DMS53 treated with DMSO at 0.1 percent for 48 hours (cell line): ENCODE measurements around the gene BAIAP2L2.
"Not testable (repeated sequence)": the region's sequence is repeated elsewhere in the genome, so short reads cannot be mapped to it uniquely, and the experiment has no call there.

Experiments used
- DNase-seq: peaks from one replicate; lab custom pipeline; 2025; ENCODE audit not compliant: unreplicated experiment; lab: John Stamatoyannopoulos, UW

BAIAP2L2 gene

GRCh38 chr22:38110008-38110862 is at the start of gene BAIAP2L2:
Gene BAIAP2L2, minus strand, starts transcription at chr22:38110684. Its CDS starts 159 bp downstream, at chr22:38110525.
- peak; percentile 46 for DNase-seq

- no peak for DNase-seq
Observed at GRCh38 chr22:38155703-38156102, 45.2 kb upstream of the BAIAP2L2 start.

GRCh38 chr22:38154563-38154915 is 44.1 kb upstream of the BAIAP2L2 start:
- DNase-seq, result not testable (repeated sequence)

GRCh38 chr22:38153821-38154562 is 43.5 kb upstream of the BAIAP2L2 start:
- peak; percentile 32 for DNase-seq

- DNase-seq, result no peak
Observed at GRCh38 chr22:38151126-38151500, 40.6 kb upstream of the BAIAP2L2 start.

- no peak for DNase-seq
Observed at GRCh38 chr22:38148245-38148644, 37.8 kb upstream of the BAIAP2L2 start.

- DNase-seq, result not testable (repeated sequence)
Observed at GRCh38 chr22:38146166-38146565, 35.7 kb upstream of the BAIAP2L2 start.

- DNase-seq, result no peak
Observed at GRCh38 chr22:38144025-38144405, 33.5 kb upstream of the BAIAP2L2 start.

GRCh38 chr22:38142606-38143005 is 32.1 kb upstream of the BAIAP2L2 start:
- DNase-seq, result no peak

- DNase-seq, result no peak
Observed at GRCh38 chr22:38141217-38141973, 30.9 kb upstream of the BAIAP2L2 start.

- DNase-seq, result no peak
Observed at GRCh38 chr22:38139901-38140300, 29.4 kb upstream of the BAIAP2L2 start.

- DNase-seq, result no peak
Observed at GRCh38 chr22:38138961-38139360, 28.5 kb upstream of the BAIAP2L2 start.

- no peak for DNase-seq
Observed at GRCh38 chr22:38137876-38138687, 27.6 kb upstream of the BAIAP2L2 start.

GRCh38 chr22:38136607-38137006 is 26.1 kb upstream of the BAIAP2L2 start:
- DNase-seq, result no peak

- no peak for DNase-seq
Observed at GRCh38 chr22:38135133-38135706, 24.7 kb upstream of the BAIAP2L2 start.

- DNase-seq, result no peak
Observed at GRCh38 chr22:38133331-38133730, 22.8 kb upstream of the BAIAP2L2 start.

- no peak for DNase-seq
Observed at GRCh38 chr22:38132794-38133193, 22.3 kb upstream of the BAIAP2L2 start.

GRCh38 chr22:38132136-38132535 is 21.7 kb upstream of the BAIAP2L2 start:
- DNase-seq, result no peak

GRCh38 chr22:38131399-38131798 is 20.9 kb upstream of the BAIAP2L2 start:
- no peak for DNase-seq

- DNase-seq, result no peak
Observed at GRCh38 chr22:38129856-38130255, 19.4 kb upstream of the BAIAP2L2 start.
